ENCODE results near the gene IL12B.
"Not testable (repeated sequence)": the region's sequence is repeated elsewhere in the genome, so short reads cannot be mapped to it uniquely, and the experiment has no call there.

The IL12B gene

DNA sequence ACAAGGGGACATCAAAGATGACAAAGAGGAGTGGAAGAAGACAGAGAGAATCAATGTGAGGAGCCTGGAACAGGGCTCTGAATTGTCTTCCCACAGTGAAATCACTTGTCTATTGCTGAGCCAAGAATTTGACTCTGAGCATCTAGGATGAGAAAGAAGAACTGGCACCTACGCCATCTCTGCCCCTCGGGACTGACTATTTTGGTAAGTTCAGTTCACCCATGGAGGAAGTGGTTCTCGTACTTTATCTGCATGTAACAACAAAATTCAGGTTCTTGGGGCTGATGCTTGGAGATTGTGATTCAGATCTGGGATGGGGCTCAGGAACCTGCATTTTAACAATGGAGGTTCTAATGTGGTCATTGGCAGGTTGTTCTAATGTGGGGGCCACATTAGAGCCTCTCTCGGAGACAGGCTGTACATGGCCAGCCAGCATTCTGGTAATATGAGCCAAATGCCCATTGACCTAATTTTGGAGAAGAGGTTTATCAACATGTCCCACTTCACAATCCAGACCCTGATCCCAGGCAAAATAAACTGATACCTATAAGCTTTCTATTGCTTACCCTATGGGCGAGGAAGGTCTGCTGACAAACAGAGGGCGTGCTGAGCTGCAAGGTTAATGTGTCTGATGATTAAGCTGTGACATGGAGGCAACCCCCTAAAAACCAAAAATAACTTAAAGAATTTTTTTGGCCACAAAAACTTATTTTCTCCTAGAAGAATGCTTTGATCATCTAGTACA lies 2.7 kb upstream of the IL12B start:
- DNase-seq = no peak

DNA sequence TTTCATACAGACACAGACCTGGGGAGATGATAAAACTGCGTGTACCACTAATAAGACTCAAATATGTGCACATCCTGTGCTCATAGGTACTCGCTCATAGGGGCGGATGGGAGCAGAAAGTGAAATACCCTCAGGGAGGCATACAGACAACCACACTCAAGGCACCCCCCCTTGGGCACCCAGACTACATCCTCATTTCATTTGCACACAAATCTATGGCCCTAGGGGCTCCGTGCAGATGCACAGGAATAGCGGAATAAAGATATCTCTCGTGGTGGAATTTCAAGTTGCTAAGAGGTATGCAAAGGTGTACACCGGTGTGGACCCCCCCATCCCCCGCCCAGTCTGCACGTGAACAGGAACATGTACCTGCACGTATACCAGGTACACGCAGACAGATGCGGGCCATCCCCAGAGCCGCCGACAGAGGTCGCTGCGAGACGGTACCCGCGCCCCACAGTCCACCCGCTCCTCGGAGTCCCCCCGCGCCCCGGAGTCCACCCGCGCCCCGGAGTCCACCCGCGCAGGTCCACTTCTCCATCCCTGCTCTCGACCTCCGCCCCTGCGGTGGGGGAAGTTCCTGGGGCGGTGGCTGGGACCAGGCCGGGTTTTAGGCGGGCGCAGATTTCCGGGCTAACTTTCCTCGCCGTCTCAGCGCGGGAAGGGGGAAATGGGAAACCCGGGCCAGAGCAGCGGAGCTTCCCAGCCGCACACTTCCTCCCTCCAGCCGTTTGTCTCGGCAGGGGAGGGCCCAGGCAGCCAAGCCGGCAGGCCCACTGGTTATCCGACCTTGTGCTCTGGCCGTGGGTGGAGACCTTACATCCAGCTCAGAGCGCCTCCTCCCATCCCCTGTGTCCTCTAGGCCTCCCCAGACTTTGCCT lies 1.0 kb upstream of the IL12B start:
- peak; percentile 33 for DNase-seq

DNA sequence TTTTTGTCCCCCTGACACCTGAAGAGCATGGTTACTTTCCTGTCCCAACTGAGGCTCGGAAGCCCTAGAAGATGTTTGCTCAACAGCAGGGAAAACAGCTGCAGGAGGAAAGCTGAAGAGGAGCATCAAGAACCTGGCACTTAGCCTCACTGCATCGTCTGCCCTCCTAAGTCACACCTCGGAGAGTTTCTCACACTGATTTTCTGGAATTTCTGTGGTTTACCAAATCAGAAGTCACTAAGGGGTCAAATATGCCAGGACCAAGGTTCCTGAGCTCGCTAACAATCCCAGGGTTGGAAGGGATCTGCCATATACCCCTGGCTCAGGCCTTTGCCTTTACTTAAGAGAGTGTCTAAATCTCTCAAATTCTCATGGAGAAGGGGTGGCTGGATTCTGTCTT lies 5.3 kb downstream of the IL12B start:
- no peak for DNase-seq

DNA sequence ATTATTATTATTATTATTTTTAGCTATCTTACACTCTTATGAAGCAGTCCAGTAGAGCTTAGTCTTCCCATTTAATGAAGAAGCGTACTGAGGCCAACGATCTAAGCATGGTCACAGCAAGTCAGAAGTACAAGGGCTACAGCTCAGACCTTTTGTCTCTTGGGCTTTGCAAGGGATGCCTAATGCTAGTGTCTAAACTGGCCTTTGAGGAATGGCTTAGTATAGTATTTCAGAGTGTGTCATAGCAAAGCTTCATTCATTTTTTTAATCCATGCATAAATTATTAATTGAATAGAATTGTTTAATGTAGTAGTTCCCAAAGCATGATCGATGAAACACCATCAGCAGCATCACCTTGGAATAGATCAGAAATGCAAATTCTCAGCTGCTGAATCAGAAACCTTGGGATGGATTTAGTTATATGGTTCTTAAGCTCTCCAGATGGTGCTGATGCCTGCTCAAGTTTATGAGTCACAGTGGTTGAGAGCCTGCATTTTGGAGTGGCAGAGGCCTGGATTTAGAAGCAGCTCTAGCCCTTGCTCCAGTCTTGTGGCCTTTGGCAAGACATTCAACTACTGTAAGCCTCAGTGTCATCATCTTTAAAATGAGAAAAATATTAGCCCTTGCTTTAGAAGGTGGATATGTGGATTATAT lies 6.1 kb downstream of the IL12B start:
- peak; percentile 4 for DNase-seq

DNA sequence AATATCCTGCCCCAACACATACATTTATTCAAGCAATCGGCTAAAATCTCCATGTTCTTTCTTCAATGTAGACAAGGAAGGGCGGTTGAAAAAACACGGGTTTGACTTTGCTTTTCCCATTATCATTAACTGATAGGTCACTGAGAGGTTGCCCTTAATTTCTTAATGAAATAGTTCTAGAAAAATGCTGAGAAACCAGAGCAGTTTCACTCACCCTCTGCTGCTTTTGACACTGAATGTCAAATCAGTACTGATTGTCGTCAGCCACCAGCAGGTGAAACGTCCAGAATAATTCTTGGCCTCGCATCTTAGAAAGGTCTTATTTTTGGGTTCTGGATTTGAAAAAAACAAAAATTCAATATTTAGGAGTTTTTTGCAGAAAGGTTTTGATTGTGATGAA lies 8.1 kb downstream of the IL12B start:
- no peak for DNase-seq

DNA sequence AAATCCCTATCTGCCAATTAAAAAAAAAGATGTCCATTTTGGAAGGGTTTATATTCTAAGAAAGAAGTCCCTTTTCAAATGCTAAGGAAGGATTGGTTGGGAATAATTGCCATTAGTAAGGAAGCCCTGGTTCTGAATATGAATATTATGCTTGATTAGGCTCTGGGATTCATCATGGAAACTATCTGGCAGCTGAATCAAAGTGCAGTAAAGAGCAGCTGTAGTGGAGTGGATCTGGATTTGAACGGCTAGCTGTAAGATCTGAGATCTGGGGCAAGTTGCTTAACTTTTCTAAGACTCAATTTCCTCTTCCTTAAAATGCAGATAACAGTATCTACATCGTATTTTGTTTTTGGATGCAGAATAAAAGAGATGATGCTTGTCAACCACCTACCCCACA lies 10.5 kb downstream of the IL12B start:
- no peak for DNase-seq

DNA sequence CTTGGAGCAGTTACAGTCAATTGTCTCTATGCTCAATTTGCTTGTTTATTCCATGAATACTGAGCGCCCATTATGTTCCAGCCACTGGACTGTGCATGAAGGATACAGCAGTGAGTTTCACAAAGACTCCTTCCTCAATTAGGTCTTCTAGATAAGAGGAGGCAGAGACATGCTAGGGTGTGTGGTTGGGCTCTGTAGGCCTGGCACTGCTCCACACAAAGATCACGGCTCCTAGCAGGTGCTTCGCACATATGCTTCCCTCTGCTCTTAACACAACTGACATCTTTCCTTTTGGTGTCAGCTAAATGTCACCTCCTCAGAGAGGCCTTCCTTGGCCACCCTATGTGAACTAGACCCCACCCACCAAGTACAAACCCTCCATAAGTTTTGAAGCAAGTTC lies 10.9 kb downstream of the IL12B start:
- no peak for DNase-seq

DNA sequence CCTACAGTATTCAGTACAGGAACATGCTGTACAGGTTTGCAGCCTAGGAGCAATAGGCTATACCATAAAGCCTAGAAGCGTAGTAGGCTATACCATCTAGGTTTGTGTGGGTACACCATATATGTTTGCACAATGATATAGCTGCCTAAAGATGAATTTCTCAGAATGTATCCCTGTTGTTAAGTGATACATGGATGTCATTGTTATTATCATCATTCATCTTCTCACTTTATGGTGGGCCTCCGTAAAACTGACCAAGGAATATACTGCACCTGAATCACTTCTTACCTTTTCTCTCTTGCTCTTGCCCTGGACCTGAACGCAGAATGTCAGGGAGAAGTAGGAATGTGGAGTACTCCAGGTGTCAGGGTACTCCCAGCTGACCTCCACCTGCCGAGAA lies 11.8 kb downstream of the IL12B start:
- no peak for DNase-seq

DNA sequence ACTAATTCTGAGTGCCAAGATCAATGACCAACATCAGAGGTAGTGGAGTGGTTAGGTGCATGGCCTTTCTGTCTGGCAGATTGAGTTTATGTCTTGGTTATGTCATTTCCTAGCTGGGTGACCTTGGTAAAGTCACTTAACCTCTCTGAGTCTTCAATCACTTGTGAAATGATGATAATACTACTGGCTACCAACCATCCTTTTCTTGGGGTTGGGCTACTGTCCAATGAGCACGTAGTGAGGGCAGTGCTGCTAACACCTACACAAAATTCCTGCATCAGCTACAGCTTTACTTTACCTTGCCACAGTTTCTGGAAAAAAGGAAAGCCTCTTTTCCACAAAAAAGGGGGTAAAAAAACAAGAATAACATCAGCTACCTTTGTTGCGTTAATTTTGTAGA lies 12.4 kb downstream of the IL12B start:
- no peak for DNase-seq

DNA sequence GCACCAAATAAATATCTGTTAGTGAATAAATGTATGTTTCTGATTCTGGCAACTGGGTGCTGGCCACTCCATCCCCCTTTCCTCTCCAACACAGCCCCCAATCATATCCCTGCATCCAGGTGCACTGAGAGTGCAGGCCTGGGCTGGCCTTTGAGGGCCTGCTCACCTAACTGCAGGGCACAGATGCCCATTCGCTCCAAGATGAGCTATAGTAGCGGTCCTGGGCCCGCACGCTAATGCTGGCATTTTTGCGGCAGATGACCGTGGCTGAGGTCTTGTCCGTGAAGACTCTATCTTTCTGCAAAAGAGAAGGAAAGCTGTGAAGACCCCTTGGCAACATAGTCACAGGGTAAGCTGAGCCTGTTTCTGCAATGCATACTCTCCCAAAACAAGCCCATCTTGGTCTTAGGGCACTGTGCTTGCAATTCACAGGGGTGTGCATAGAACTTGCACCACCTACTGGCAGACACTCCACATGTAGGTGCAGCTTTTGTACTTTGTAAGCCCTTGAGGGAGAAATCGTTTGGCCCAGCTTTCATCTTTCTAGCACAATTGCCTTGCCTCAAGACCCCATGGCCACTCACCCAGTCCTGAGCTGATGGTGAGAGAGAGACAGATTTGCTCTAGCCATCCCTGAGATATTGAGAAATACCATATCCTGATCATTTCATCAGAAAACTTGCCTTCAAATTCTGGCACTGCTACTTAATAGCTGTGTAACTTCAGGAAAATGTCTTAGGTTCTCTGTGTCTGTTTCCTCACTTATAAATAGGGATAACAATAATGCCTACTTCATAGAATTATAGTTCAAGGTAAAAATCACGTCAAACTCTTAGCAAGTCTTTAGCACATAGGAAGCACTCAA lies 13.5 kb downstream of the IL12B start:
- no peak for DNase-seq

DNA sequence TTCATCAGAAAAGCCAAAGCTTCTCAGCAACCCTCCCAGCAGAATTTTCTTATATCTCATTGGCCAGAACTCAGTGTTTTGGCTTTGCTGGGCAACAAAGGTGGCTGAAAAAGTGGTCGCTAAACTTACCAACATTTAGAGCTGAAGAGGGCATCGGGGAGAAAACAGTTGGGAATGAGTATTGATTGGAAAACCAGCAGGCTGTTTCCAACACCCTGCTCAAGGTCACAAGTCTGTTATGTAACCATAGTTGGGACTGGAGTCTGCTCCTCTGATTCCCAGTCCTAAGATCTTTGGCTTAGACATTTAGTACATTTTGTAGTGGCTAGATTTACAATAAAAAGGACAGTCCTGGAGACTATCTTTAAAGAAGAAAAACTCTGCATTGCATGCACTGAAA lies 17.1 kb downstream of the IL12B start:
- no peak for DNase-seq

DNA sequence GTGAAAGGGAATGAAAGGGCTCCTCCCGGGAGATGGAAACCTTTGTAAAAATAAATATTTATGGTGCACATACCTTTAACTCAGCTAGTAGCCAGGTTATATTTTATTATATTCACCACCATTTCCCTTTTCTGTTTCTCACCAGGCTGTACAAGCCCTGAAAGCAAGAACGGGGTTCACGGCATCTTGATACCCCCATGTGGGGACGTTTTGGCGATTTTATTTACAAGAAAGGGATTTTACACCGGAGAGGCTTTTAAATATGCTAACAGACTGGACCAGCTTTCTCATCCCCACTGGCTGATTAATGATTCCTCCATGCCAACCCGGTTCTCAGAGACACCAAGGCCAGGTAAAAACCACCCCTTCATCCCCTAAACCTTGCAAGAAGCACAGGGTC lies 19.2 kb downstream of the IL12B start:
- no peak for DNase-seq

DNA sequence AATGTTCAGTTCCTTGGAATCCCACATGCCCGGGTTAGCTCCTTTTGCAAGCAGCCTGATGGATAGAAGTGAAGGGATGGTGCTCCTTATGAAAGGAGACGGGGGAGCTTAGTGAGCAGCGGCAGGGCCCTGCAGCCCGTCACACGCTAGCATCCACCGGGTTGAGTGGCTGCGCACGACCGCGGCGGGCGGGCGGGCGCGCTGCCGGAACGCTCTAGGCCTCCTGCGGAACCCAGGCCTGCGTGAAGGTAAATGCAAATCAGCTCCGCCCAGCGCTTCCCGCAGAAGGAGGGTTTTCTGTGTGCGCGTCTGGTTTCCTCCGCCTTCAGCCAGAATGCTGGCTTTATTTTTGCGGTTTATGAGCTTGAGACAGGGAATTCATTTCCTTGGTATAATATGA lies 19.8 kb downstream of the IL12B start:
- DNase-seq = no peak

DNA sequence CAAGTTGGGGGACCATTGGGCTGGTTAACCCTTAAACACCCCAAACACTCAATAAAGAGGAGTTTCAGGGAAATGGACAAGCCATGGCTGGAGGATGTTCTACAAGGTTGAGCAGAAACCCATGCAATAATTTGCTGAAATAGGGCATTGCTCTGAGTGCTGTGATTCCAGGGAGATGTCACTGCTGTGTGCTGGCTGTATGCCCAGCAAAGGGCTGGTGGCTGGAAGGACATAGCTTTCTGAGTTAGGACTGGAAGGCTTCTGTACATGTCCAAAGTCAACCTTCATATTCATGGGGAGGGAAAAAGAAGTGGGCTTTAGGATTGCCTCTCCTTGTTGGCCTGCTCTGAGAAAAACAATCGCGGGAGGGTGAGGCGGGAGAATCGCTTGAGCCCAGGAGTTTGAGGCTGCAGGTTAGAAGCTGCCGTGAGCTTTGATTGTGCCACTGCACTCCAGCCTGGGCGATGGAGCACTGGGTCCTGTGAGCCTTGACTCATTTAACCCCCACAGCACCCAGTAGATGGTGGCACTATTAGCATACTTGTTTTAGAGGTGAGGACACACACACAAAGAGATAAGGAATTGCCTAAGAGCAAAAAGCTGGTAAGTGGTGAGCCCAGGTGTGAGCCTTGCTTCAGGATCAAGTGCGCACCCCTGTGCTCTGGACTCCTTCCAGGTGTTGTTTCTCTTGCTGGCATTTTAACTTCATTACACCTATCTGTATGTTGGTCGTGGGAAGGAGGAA lies 20.4 kb downstream of the IL12B start:
- DNase-seq = no peak

DNA sequence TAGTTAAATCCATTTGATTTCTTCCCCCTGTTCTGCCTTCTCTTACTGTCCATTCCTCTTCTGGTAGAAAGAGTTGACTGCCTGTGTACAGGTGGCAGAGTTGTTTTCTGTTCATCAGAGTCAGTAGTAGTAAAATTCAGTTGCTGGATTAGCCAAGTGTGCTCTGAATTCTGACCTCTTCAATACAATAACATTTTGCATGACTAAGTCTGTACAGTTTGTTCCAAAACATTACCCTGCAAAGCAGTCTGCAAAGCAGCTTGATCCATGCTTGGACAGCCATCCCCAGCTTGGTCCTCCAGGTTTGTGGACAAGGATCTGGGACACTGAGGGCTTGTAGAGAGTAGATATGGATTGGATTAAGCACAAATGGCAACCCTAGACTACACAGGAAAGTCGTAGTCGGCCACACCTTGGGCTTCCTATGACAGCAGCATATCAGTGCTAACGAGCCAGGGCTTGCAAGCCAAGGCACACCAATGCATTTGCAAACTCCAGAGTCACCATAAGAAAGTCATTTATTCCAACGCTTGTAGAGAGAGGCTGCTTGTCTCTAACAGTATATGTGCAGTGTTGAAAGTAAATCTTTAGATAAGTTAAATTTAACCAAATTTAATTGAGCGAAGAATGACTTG lies 25.2 kb downstream of the IL12B start:
- peak; percentile 8 for DNase-seq

DNA sequence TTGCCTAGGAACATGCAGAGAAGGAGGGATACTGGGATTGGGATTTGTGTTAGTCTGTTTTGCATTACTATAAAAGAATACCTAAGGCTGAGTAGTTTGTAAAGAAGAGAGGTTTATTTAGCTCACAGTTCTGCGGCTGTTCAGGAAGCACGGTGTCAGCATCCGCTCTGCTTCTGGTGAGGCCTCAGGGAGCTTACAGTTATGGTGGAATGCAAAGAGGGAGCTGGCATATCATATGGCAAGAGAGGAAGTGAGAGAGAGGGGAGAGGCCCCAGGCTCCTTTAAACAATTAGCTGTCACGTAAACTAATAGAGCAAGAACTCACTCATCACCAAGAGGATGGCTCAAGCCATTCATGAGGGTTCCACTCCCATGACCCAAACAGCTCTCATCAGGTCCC lies 27.0 kb downstream of the IL12B start:
- no peak for DNase-seq

DNA sequence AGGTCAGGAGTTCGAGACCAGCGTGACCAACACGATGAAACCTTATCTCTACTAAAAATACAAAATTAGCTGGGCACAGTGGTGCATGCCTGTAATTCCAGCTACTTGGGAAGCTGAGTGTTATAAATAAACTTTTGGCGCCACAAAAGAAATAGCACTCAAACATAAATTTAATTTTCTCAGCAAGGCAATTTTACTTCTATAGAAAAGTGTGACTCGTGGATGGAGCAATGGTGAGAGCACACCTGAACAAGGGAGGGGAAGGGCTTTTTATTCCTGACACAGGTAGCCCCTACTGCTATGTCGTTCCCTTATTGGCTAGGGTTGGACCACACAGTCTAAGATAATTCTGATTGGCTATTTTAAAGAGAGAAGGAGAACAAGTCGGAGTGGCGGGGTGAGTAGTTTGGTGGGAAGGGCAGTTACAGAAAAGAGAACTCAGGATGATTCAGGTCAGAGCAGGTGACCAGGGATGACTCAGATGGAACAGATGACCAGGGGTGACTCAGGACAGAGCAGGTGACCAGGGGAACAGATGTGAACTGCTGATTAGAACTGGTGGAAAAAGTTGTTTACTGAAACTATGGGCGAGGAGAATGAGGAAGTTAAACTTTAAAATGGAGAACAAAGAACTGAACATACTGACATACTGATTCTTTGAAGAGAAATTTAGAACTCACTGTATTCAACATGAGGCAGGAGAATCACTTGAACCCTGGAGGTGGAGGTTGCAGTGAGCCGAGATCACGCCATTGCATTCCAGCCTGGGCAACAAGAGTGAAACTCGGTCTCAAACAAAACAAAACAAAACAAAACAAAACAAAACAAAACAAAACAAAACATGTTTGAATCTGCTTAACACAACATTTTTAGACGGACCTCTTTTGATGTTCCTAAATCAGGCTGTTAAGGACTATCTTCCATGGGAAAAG lies 28.1 kb downstream of the IL12B start:
- DNase-seq = not testable (repeated sequence)

DNA sequence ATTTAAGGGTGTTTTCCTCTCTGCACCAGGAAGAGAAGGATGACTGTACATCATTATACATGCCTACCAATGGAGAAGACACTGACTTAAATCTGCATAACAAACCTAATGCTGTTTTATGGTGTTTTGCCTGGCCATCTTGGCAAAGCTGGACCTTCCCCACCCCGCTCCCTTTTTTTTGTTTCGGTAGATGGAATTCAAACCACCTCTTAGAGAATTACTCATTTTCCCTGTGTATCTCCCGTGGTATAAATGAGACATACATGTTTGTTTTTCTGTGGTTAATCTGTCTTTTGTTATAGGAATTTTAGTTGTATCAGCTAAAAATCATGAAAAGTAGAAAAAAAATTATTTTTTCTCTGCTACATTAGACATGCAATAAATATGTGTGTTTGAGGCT lies 28.8 kb downstream of the IL12B start:
- no peak for DNase-seq

DNA sequence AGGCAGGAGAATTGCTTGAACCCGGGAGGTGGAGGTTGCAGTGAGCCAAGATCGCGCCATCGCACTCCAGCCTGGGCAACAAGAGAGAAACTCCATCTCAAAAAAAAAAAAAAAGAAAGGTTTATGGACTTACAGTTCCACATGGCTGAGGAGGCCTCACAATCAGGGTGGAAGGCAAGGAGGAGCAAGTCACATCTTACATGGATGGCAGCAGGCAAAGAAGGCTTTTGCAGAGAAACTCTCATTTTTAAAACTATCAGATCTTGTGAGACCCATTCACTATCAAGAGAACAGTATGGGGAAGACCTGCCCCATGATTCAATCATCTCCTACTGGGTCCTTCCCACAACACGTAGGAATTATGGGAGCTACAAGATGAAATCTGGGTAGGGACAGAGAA lies 33.0 kb downstream of the IL12B start:
- not testable (repeated sequence) for DNase-seq

DNA sequence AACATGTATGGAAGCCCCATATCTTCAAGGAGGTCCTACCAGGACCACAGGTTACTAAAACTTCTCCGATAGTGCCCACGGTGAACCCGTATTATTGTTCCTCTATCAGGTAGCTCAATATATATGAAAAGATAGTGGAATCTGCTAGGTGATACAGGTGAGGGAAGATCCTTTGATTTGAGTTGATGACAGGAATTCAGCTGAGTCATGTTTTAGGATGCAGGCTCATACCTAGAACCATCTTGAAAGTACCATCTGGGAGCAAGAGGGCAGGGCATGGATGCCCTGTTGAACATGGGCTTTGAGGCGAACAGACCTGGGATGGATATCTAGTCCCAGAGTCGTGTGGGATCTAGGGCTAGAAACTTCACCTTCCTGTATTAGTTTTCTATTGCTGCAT lies 35.4 kb downstream of the IL12B start:
- no peak for DNase-seq

DNA sequence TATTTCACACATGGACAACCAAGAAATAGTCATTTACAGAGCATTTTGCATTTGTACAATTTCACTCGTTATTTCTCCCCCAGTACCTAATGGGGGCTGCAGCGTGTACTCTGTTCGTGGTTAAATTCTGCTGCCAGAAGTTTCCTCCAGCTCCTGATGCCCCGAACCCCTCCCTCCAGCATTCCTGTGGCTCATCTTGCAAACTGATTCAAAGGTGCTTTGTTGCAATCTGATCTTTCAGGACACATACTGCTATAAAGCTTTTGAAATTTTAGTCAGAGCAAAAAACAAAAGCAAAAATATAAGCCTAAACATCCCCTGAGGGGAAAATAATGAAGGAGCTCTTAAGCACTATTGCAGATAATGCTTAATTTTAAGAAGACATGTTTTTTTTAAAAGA lies 39.5 kb downstream of the IL12B start:
- no peak for DNase-seq

All from kidney glomerular epithelial cell (primary cell).